GM23338 (cell line): ENCODE measurements around the gene PRR18. TPM values are rescaled to one million over a fixed set of nuclear protein-coding genes. Genes with fewer than 3 reads are reported as not detected.
"Not testable (repeated sequence)": the region's sequence is repeated elsewhere in the genome, so short reads cannot be mapped to it uniquely, and the experiment has no call there.

ENCODE experiments used
- ATAC-seq: fragments of 200-7000 bp; cut with Tn5 transposase; 3 replicates; pipeline ENCODE4 v1.9.1; 2020
- DNase-seq: peaks from one replicate; pipeline ENCODE4 v3.0.0-alpha.2; 2015; ENCODE audit warnings: low spot score
- H2AFZ ChIP-seq: fragments of 200-600 bp; sonication (generic); 2 replicates; pipeline ENCODE4 v1.8.0; 2016; ENCODE audit warnings: antibody characterized with exemption, mild to moderate bottlenecking, moderate library complexity
- H3F3A ChIP-seq: fragments of 200-600 bp; sonication (generic); replicated peaks from 2 replicates; pipeline ENCODE4 v1.8.0; 2017; ENCODE audit warnings: antibody characterized with exemption, mixed run types, low read depth
- H3K27ac ChIP-seq: fragments of 200-600 bp; sonication (generic); 2 replicates; pipeline ENCODE4 v1.6.1; 2016; ENCODE audit warnings: low read depth
- H3K27me3 ChIP-seq: fragments of 200-600 bp; sonication (generic); 2 replicates; pipeline ENCODE4 v1.8.0; 2016; ENCODE audit warnings: mild to moderate bottlenecking, mixed run types, moderate library complexity; ENCODE audit not compliant: insufficient read depth
- H3K36me3 ChIP-seq: fragments of 200-600 bp; sonication (generic); 2 replicates; pipeline ENCODE4 v1.8.0; 2016; ENCODE audit warnings: mild to moderate bottlenecking; ENCODE audit not compliant: insufficient read depth
- H3K4me1 ChIP-seq: fragments of 200-600 bp; sonication (generic); 2 replicates; pipeline ENCODE4 v1.8.0; 2016; ENCODE audit warnings: mild to moderate bottlenecking, moderate library complexity; ENCODE audit not compliant: insufficient read depth
- H3K4me2 ChIP-seq: fragments of 200-600 bp; sonication (generic); 2 replicates; pipeline ENCODE4 v1.7.1; 2017; ENCODE audit warnings: mixed run types
- H3K4me3 ChIP-seq: fragments of 200-600 bp; sonication (generic); 2 replicates; pipeline ENCODE4 v1.6.1; 2016; ENCODE audit warnings: mixed run types
- H3K79me2 ChIP-seq: fragments of 200-600 bp; sonication (generic); replicated peaks from 2 replicates; pipeline ENCODE4 v1.8.0; 2017; ENCODE audit warnings: mild to moderate bottlenecking; ENCODE audit not compliant: insufficient read depth
- H3K9me2 ChIP-seq: fragments of 200-600 bp; sonication (generic); 2 replicates; pipeline ENCODE4 v1.8.0; 2017; ENCODE audit not compliant: insufficient read depth
- H4K20me1 ChIP-seq: fragments of 200-600 bp; sonication (generic); replicated peaks from 2 replicates; pipeline ENCODE4 v1.8.0; 2017; ENCODE audit warnings: mild to moderate bottlenecking; ENCODE audit not compliant: insufficient read depth
- H3K27ac Mint-ChIP-seq: 2 replicates; pipeline ENCODE4 v1.8.0; 2020; ENCODE audit warnings: inconsistent platforms, mild to moderate bottlenecking, moderate library complexity, mixed read lengths
- H3K27me3 Mint-ChIP-seq: 3 replicates; pipeline ENCODE4 v1.8.0; 2022; ENCODE audit warnings: low read depth, mild to moderate bottlenecking, moderate library complexity, mixed read lengths, inconsistent platforms; ENCODE audit not compliant: insufficient read depth, poor library complexity
- H3K36me3 Mint-ChIP-seq: 3 replicates; pipeline ENCODE4 v1.8.0; 2021; ENCODE audit warnings: low read depth, mild to moderate bottlenecking, inconsistent platforms, moderate library complexity, mixed read lengths
- H3K4me1 Mint-ChIP-seq: 3 replicates; pipeline ENCODE4 v1.8.0; 2020; ENCODE audit warnings: mild to moderate bottlenecking, inconsistent platforms, mixed read lengths
- H3K4me3 Mint-ChIP-seq: 3 replicates; pipeline ENCODE4 v1.8.0; 2021; ENCODE audit warnings: moderate library complexity, mild to moderate bottlenecking, inconsistent platforms, mixed read lengths
- H3K9me3 Mint-ChIP-seq: 3 replicates; pipeline ENCODE4 v1.8.0; 2020; ENCODE audit warnings: moderate library complexity, mild to moderate bottlenecking, inconsistent platforms, mixed read lengths
- CTCF ChIP-seq, 2 experiments: fragments of 200-600 bp in 1 of 2; sonication (generic) in 1 of 2; conservative IDR thresholded peaks; 2 replicates each; pipeline versions ENCODE4 v1.5.1 to v1.6.1; 2016 to 2017; ENCODE audit warnings: antibody characterized with exemption in 2 of 2, low read depth in 2 of 2, mild to moderate bottlenecking in 2 of 2, moderate library complexity in 1 of 2
- ETS1 ChIP-seq: IDR thresholded peaks from 2 replicates; pipeline ENCODE4 v1.6.1; 2016; ENCODE audit warnings: antibody characterized with exemption
- EZH2phosphoT487 ChIP-seq: fragments of 200-600 bp; sonication (generic); IDR thresholded peaks from one replicate; pipeline ENCODE4 v1.8.1; 2018; ENCODE audit warnings: antibody characterized with exemption; ENCODE audit not compliant: unreplicated experiment
- JUNB ChIP-seq: IDR thresholded peaks from one replicate; pipeline ENCODE4 v1.6.1; 2016; ENCODE audit warnings: antibody characterized with exemption; ENCODE audit not compliant: unreplicated experiment
- NANOG ChIP-seq: IDR thresholded peaks from 2 replicates; pipeline ENCODE4 v1.6.1; 2016; ENCODE audit warnings: antibody characterized with exemption, borderline replicate concordance
- POLR2AphosphoS5 ChIP-seq: IDR thresholded peaks from 2 replicates; pipeline ENCODE4 v1.6.1; 2016; ENCODE audit warnings: antibody characterized with exemption, low read depth
- STAT1 ChIP-seq: IDR thresholded peaks from one replicate; pipeline ENCODE4 v1.6.1; 2016; ENCODE audit warnings: antibody characterized with exemption; ENCODE audit not compliant: unreplicated experiment
- ZNF114 ChIP-seq: fragments of 250-450 bp; sonication (Bioruptor Pico); IDR thresholded peaks from 2 replicates; pipeline ENCODE4 v1.5.0; 2020; ENCODE audit warnings: mild to moderate bottlenecking, moderate library complexity
- ZNF331 ChIP-seq: fragments of 250-450 bp; sonication (Bioruptor Pico); IDR thresholded peaks from 2 replicates; pipeline ENCODE4 v1.5.0; 2020; ENCODE audit warnings: low read depth, mild to moderate bottlenecking, moderate library complexity
- ZNF462 ChIP-seq: fragments of 250-450 bp; sonication (Bioruptor Pico); IDR thresholded peaks from 2 replicates; pipeline ENCODE4 v1.5.0; 2020; ENCODE audit warnings: mild to moderate bottlenecking, moderate library complexity
- polyA plus RNA-seq: library from polyadenylated mRNA; unstranded; fragments of >200 nt; fragmentation: Nextera tagmentation; extraction: Ambion mirVana; gene quantifications from 2 replicates; pipeline ENCODE4 v1.2.1, GENCODE V29; 2016
- total RNA-seq: library from RNA; depleted of rRNA; stranded (reverse); fragments of >200 nt; shearing (Covaris generic); gene quantifications from 2 replicates; pipeline ENCODE4 v1.2.3, GENCODE V29; 2014

PRR18 gene
- total and polyA plus RNA-seq, 2 experiments from 2014 or later, result 0.24 TPM; not detected in 1

- Histone ChIP-seq H3K27me3 (no peaks in the 10 kb centered on the region), H2AFZ (no peak overlapping the region), H3K79me2 (peaks cover 13% of the 10 kb centered on the region), H3K4me2 (no peak overlapping the region), H3K9me2 (0 out of 2 replicates have a peak, but pooled peaks cover 3% of the 10 kb centered on the region), H4K20me1 (0 out of 2 replicates have a peak, but pooled peaks cover under 1% of the 10 kb centered on the region), H3F3A (no peaks in the 10 kb centered on the region), H3K4me1 (peaks cover 12% of the 10 kb centered on the region), H3K4me3 (no peak overlapping the region), H3K27ac (no peak overlapping the region), H3K36me3 (no peaks in the 10 kb centered on the region)
- Mint-ChIP-seq H3K4me3 (no peak overlapping the region), H3K9me3 (no peaks in the 10 kb centered on the region; the same call in 2 of the 3 replicates), H3K4me1 (peaks cover 12% of the 10 kb centered on the region), H3K27me3 (peaks cover 5% of the 10 kb centered on the region), H3K27ac (no peak overlapping the region), H3K36me3 (no peaks in the 10 kb centered on the region; the same call in 2 of the 3 replicates)
- ATAC-seq (no peak), DNase-seq (no peak)
- TF ChIP-seq ZNF331 (no peak), JUNB (no peak)
Measured at GRCh38 chr6:166346965-166347364, 38.8 kb upstream of the PRR18 start.

- no peak overlapping the region for H3K27ac ChIP-seq
- H3F3A ChIP-seq, result no peaks in the 10 kb centered on the region
- DNase-seq (no peak), ATAC-seq (no peak)
- H3K4me2 ChIP-seq, result no peak overlapping the region
- no peak overlapping the region for H3K4me3 ChIP-seq
- no peaks in the 10 kb centered on the region for H3K27me3 ChIP-seq
- H3K36me3 Mint-ChIP-seq, result no peaks in the 10 kb centered on the region; the same call in 2 of the 3 replicates
- no peaks in the 10 kb centered on the region for H3K36me3 ChIP-seq
- no peak overlapping the region for H3K27ac Mint-ChIP-seq
- TF ChIP-seq ZNF462 (no peak), CTCF (conservative IDR thresholded peaks at IDR 0.05; ENCODE audit: low read depth in 2 of 2) (no peak), EZH2phosphoT487 (no peak), POLR2AphosphoS5 (no peak), JUNB (no peak), ZNF114 (CRISPR knock-in tag) (no peak), NANOG (no peak), STAT1 (no peak), ETS1 (no peak)
- H3K9me3 Mint-ChIP-seq, result no peaks in the 10 kb centered on the region; the same call in 2 of the 3 replicates
- H3K4me1 ChIP-seq, result peaks cover 11% of the 10 kb centered on the region
- H2AFZ ChIP-seq, result no peak overlapping the region
- H4K20me1 ChIP-seq, result peaks cover 5% of the 10 kb centered on the region
- 0 out of 2 replicates have a peak, but pooled peaks cover 3% of the 10 kb centered on the region for H3K9me2 ChIP-seq
- H3K4me1 Mint-ChIP-seq, result peaks cover 13% of the 10 kb centered on the region
- no peak overlapping the region for H3K4me3 Mint-ChIP-seq
- peaks cover 7% of the 10 kb centered on the region for H3K27me3 Mint-ChIP-seq
- peaks cover 18% of the 10 kb centered on the region for H3K79me2 ChIP-seq
Measured at GRCh38 chr6:166346449-166346848, 38.3 kb upstream of the PRR18 start.

- not testable (repeated sequence) for DNase-seq, H3K4me3 Mint-ChIP-seq, H3K4me2 ChIP-seq, H3K36me3 Mint-ChIP-seq, H3K27me3 ChIP-seq, H2AFZ ChIP-seq, H3K36me3 ChIP-seq, H3K27ac Mint-ChIP-seq, ATAC-seq, H3K9me3 Mint-ChIP-seq, H3F3A ChIP-seq, H3K4me3 ChIP-seq, H3K27me3 Mint-ChIP-seq, H3K27ac ChIP-seq, H3K9me2 ChIP-seq
- H3K4me1 Mint-ChIP-seq, result peaks cover 15% of the 10 kb centered on the region
- Histone ChIP-seq H3K4me1 (peaks cover 17% of the 10 kb centered on the region), H4K20me1 (peaks cover 13% of the 10 kb centered on the region), H3K79me2 (peaks cover 26% of the 10 kb centered on the region)
Measured at GRCh38 chr6:166345672-166346071, 37.5 kb upstream of the PRR18 start.
